Thoracic aorta (tissue), 2 donors: ENCODE data around the gene STEAP1B. TPM values are rescaled to one million over a fixed set of nuclear protein-coding genes. Genes with fewer than 3 reads are reported as not detected.

Experiments used
- ATAC-seq: fragments of 150-250 bp; one replicate; pipeline ENCODE4 v1.8.0; 2017; ENCODE audit warnings: low read depth; ENCODE audit not compliant: insufficient number of reproducible peaks, low FRiP score
- DNase-seq: peaks from one replicate; pipeline ENCODE4 v3.0.0-alpha.2; 2020; ENCODE audit warnings: low spot score
- H3K27ac ChIP-seq, 2 donors: fragments of 200-600 bp; sonication (generic); 1 replicate in 1 of 2; 2 replicates in 1 of 2; pipeline ENCODE4 v1.5.1; 2016; ENCODE audit warnings: mild to moderate bottlenecking in 2 of 2, moderate library complexity in 2 of 2
- H3K27me3 ChIP-seq: fragments of 200-600 bp; sonication (generic); replicated peaks from 2 replicates; pipeline ENCODE4 v1.6.0; 2016; ENCODE audit warnings: mild to moderate bottlenecking; ENCODE audit not compliant: insufficient read depth
- H3K36me3 ChIP-seq: fragments of 200-600 bp; sonication (generic); one replicate; pipeline ENCODE4 v1.5.1; 2016
- H3K4me1 ChIP-seq, 2 donors: fragments of 200-600 bp; sonication (generic); 1 replicate in 1 of 2; 2 replicates in 1 of 2; pipeline versions ENCODE4 v1.5.1 to v1.6.0; 2016; ENCODE audit warnings: low read depth in 2 of 2, mild to moderate bottlenecking in 1 of 2; ENCODE audit not compliant: control insufficient read depth in 1 of 2
- H3K4me3 ChIP-seq: fragments of 200-600 bp; sonication (generic); 2 replicates; pipeline ENCODE4 v1.5.1; 2016; ENCODE audit warnings: mild to moderate bottlenecking
- H3K9me3 ChIP-seq: fragments of 200-600 bp; sonication (generic); 2 replicates; pipeline ENCODE4 v1.5.1; 2016
- CTCF ChIP-seq: fragments of 200-600 bp; sonication (generic); IDR thresholded peaks from one replicate; pipeline ENCODE4 v1.5.1; 2019; ENCODE audit warnings: antibody characterized with exemption
- total RNA-seq, 2 donors: library from RNA; depleted of rRNA; stranded (reverse); fragments of >200 nt; gene quantifications; one replicate each; pipeline versions ENCODE4 v1.1.0 to v1.2.3, GENCODE V29; 2016

The STEAP1B gene
- total RNA-seq, 2 donors from 2014 or later: 1.1 TPM; not detected in 1

- no peak overlapping the region for H3K4me3 ChIP-seq
- H3K36me3 ChIP-seq: no peaks in the 10 kb centered on the region
- no peak for ATAC-seq
- H3K27ac ChIP-seq: no peak overlapping the region
- TF ChIP-seq CTCF: no peak
- no peak for DNase-seq
- H3K4me1 ChIP-seq: no peaks in the 10 kb centered on the region
- H3K9me3 ChIP-seq: no peaks in the 10 kb centered on the region
- H3K27me3 ChIP-seq: no peaks in the 10 kb centered on the region
These were observed 23.2 kb downstream of the STEAP1B start for GRCh38 chr7:22476824-22477223.

- H3K27me3 ChIP-seq: no peaks in the 10 kb centered on the region
- TF ChIP-seq CTCF: no peak
- H3K4me3 ChIP-seq: no peak overlapping the region
- no peak for DNase-seq
- H3K27ac ChIP-seq: no peak overlapping the region
- ATAC-seq: no peak
- no peaks in the 10 kb centered on the region for H3K36me3 ChIP-seq
- no peaks in the 10 kb centered on the region for H3K9me3 ChIP-seq
- no peaks in the 10 kb centered on the region for H3K4me1 ChIP-seq
These were observed 25.3 kb downstream of the STEAP1B start for GRCh38 chr7:22474645-22475044.

- no peak overlapping the region for H3K4me3 ChIP-seq
These were observed 29.0 kb downstream of the STEAP1B start for GRCh38 chr7:22470981-22471380.

GRCh38 chr7:22469371-22470143 is 30.4 kb downstream of the STEAP1B start:
- no peaks in the 10 kb centered on the region for H3K4me1 ChIP-seq

More at GRCh38 chr7:22470981-22471380, 29.0 kb downstream of the STEAP1B start:
- H3K27me3 ChIP-seq: no peaks in the 10 kb centered on the region
- DNase-seq (no peak), ATAC-seq (no peak)
- no peak overlapping the region for H3K27ac ChIP-seq
- H3K9me3 ChIP-seq: no peaks in the 10 kb centered on the region
- no peaks in the 10 kb centered on the region for H3K4me1 ChIP-seq
- TF ChIP-seq CTCF: no peak
- H3K36me3 ChIP-seq: no peaks in the 10 kb centered on the region

GRCh38 chr7:22468609-22469008 is 31.4 kb downstream of the STEAP1B start:
- DNase-seq: no peak
- Histone ChIP-seq H3K9me3 (no peaks in the 10 kb centered on the region), H3K27me3 (no peaks in the 10 kb centered on the region), H3K36me3 (no peaks in the 10 kb centered on the region), H3K27ac (no peak overlapping the region), H3K4me1 (no peaks in the 10 kb centered on the region), H3K4me3 (no peak overlapping the region)
- no peak for ATAC-seq
- no peak for TF ChIP-seq CTCF

More at GRCh38 chr7:22469371-22470143, 30.4 kb downstream of the STEAP1B start:
- H3K27ac ChIP-seq: no peak overlapping the region
- TF ChIP-seq CTCF: no peak
- no peaks in the 10 kb centered on the region for H3K27me3 ChIP-seq
- no peak for DNase-seq
- no peak for ATAC-seq
- no peak overlapping the region for H3K4me3 ChIP-seq
- H3K36me3 ChIP-seq: no peaks in the 10 kb centered on the region
- no peaks in the 10 kb centered on the region for H3K9me3 ChIP-seq
